ENCODE measurements around the gene QRSL1. TPM values are rescaled to one million over a fixed set of nuclear protein-coding genes. Genes with fewer than 3 reads are reported as not detected.

QRSL1 gene
- polyA plus RNA-seq, 3 donors = 5.7 to 7.8 (median 5.8) TPM

DNA sequence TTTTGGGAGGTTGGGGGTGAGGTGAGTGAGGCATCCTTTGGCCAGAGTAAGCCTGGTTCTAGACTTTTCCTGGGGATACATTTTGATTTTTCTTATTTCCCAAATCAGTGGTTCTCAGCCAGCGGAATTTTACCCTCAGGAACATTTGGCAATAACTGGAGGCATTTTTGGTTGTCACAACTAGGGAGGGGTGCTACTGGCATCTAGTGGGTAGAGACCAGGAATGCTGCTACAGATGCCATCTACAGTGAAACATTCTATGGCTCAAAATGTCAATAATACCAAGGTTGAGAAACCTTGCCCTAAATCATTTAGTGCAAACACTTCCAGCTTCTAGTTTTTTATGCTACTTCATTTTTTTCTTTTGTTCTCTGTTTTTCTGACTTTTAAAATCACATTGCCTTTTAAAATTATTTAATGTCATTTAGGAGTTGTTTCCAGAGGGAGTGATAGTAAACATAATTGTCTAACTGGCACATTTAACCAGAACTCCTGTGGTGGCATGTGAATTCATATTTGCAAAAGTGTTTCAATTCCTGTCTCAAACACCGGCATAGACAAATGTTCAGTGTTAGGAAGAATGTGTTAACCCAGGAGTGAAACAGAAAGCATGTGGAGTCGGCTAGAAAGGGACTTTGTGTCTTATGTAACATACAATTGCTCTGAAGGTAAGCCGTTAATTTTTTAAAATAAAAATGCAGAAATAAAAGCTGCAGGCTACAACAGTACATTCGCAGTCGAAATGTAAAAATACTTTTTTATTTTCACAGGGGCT, 59.0 kb downstream of the QRSL1 start:
- no peaks in the 10 kb centered on the region for H4K20me1 ChIP-seq (ENCODE audit: insufficient read depth, low read length)
- no peak overlapping the region for H2AFZ ChIP-seq (ENCODE audit: insufficient read depth, low read depth, low read length, poor library complexity, severe bottlenecking)
- no peaks in the 10 kb centered on the region for H3K36me3 ChIP-seq (replicated peaks in 1 of 2; ENCODE audit: control insufficient read depth in 1 of 2, insufficient read depth in 2 of 2, low read length in 2 of 2)
- no peaks in the 10 kb centered on the region for H3K79me2 ChIP-seq (ENCODE audit: insufficient read depth, low read length)
- no peak overlapping the region for H3K27ac Mint-ChIP-seq
- H3K4me1 Mint-ChIP-seq = peaks cover 3% of the 10 kb centered on the region
- no peaks in the 10 kb centered on the region for H3K27me3 ChIP-seq (ENCODE audit: control insufficient read depth in 2 of 2, insufficient read depth in 2 of 2, low read length in 2 of 2)
- peaks cover 0 to 4% (median 2%) of the 10 kb centered on the region in 3 donors for H3K27me3 Mint-ChIP-seq (ENCODE audit: low read depth in 3 of 3)
- TF ChIP-seq, protein P1, sequence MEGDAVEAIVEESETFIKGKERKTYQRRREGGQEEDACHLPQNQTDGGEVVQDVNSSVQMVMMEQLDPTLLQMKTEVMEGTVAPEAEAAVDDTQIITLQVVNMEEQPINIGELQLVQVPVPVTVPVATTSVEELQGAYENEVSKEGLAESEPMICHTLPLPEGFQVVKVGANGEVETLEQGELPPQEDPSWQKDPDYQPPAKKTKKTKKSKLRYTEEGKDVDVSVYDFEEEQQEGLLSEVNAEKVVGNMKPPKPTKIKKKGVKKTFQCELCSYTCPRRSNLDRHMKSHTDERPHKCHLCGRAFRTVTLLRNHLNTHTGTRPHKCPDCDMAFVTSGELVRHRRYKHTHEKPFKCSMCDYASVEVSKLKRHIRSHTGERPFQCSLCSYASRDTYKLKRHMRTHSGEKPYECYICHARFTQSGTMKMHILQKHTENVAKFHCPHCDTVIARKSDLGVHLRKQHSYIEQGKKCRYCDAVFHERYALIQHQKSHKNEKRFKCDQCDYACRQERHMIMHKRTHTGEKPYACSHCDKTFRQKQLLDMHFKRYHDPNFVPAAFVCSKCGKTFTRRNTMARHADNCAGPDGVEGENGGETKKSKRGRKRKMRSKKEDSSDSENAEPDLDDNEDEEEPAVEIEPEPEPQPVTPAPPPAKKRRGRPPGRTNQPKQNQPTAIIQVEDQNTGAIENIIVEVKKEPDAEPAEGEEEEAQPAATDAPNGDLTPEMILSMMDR (IDR thresholded peaks at IDR 0.05) = no peak
- no peak overlapping the region for H3K4me3 ChIP-seq (replicated peaks in 1 of 3; ENCODE audit: low read depth in 2 of 3, low read length in 3 of 3)
- no peak overlapping the region for H3K4me3 Mint-ChIP-seq
- intact Hi-C loops (cut with micrococcal nuclease) = no loop called here
- H3K36me3 Mint-ChIP-seq = no peaks in the 10 kb centered on the region
- no peak for DNase-seq
- H3K27ac ChIP-seq (ENCODE audit: low read depth in 1 of 2, low read length in 2 of 2) = no peak overlapping the region
- no peak overlapping the region for H3K9ac ChIP-seq (ENCODE audit: insufficient read depth, low read length, poor library complexity, severe bottlenecking)
- H3K4me2 ChIP-seq (replicated peaks; ENCODE audit: extremely low read depth, low read length, poor library complexity, severe bottlenecking) = no peak overlapping the region
- no peaks in the 10 kb centered on the region for H3K9me3 Mint-ChIP-seq
- 17% methylated on average over 1 of the region's 6 CpGs for WGBS (ENCODE audit: insufficient coverage)
- H3K4me1 ChIP-seq (ENCODE audit: control insufficient read depth in 1 of 2, insufficient read depth in 2 of 2, low read length in 2 of 2) = no peaks in the 10 kb centered on the region
- H3K9me3 ChIP-seq (replicated peaks in 1 of 2; ENCODE audit: control insufficient read depth in 1 of 2, insufficient read depth in 1 of 2, low read length in 2 of 2) = no peaks in the 10 kb centered on the region

DNA sequence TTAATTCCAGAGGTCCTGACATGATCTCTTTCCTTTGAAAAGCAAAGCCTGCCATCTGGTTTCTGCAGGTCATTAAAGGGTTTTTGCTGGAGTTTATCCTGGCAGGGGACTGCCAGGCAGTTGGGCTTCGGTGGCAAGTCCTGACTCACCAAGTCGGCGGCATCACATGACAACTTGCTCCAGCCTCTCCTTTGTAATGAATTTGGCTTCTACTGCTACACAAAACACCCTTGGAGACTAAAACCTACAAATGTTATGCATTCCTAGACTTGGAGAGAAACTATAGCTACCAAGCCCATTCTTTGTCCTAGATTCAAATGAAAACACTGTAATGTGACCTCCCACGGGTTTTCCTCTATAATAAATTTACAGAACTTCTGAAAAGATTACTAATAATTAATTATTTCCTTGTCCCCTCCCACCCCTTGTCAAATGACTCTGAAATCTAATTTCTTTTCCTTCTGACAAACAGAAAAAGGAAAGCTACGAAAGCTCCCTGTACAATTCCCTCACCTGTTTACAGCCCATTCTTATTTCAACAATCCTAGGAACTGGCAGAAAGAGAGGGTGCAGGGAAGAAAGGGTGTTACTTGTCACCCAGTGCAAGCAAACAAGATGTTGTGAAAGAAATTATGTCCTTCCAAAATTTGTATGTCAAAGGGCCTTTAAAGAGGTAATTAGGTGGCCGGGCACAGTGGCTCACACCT, 62.9 kb downstream of the QRSL1 start:
- TF ChIP-seq, protein P1 (IDR thresholded peaks at IDR 0.05) = no peak
- Histone ChIP-seq H3K27ac (ENCODE audit: low read depth in 1 of 2, low read length in 2 of 2) (no peak overlapping the region), H3K27me3 (ENCODE audit: control insufficient read depth in 2 of 2, insufficient read depth in 2 of 2, low read length in 2 of 2) (no peaks in the 10 kb centered on the region), H4K20me1 (ENCODE audit: insufficient read depth, low read length) (no peaks in the 10 kb centered on the region), H3K36me3 (replicated peaks in 1 of 2; ENCODE audit: control insufficient read depth in 1 of 2, insufficient read depth in 2 of 2, low read length in 2 of 2) (no peaks in the 10 kb centered on the region), H3K4me1 (ENCODE audit: control insufficient read depth in 1 of 2, insufficient read depth in 2 of 2, low read length in 2 of 2) (no peaks in the 10 kb centered on the region), H3K4me2 (replicated peaks; ENCODE audit: extremely low read depth, low read length, poor library complexity, severe bottlenecking) (no peak overlapping the region), H2AFZ (ENCODE audit: insufficient read depth, low read depth, low read length, poor library complexity, severe bottlenecking) (no peak overlapping the region), H3K9me3 (replicated peaks in 1 of 2; ENCODE audit: control insufficient read depth in 1 of 2, insufficient read depth in 1 of 2, low read length in 2 of 2) (no peaks in the 10 kb centered on the region), H3K4me3 (replicated peaks in 1 of 3; ENCODE audit: low read depth in 2 of 3, low read length in 3 of 3) (no peak overlapping the region), H3K79me2 (ENCODE audit: insufficient read depth, low read length) (no peaks in the 10 kb centered on the region), H3K9ac (ENCODE audit: insufficient read depth, low read length, poor library complexity, severe bottlenecking) (no peak overlapping the region)
- no peak for DNase-seq
- Mint-ChIP-seq H3K27me3 (ENCODE audit: low read depth in 3 of 3) (peaks cover 2 to 5% (median 3%) of the 10 kb centered on the region in 3 donors), H3K4me1 (peaks cover 3% of the 10 kb centered on the region), H3K27ac (no peak overlapping the region), H3K9me3 (peaks cover 0 to 2% (median 0%) of the 10 kb centered on the region in 7 donors), H3K36me3 (no peaks in the 10 kb centered on the region), H3K4me3 (no peak overlapping the region)
- no CpG with 5 or more reads among the region's 6 CpGs for WGBS (ENCODE audit: insufficient coverage)
- intact Hi-C loops (cut with micrococcal nuclease) = no loop called here

Data from CD14-positive monocyte (primary cell).